ENCODE data around the gene DCLRE1C. TPM values are rescaled to one million over a fixed set of nuclear protein-coding genes. Genes with fewer than 3 reads are reported as not detected.
A peak's percentile ranks its signal among the peaks of the same experiment; 100 is the strongest.
"Not testable (repeated sequence)": the region's sequence is repeated elsewhere in the genome, so short reads cannot be mapped to it uniquely, and the experiment has no call there.

The DCLRE1C gene
- total RNA-seq (ENCODE audit: unreplicated experiment), result 5.5 TPM
- long read RNA-seq, partial matches to known transcripts, result 1 of 10 reads
- long read RNA-seq, other reads (novel, unspliced or antisense), result 6 of 10 reads

DNA sequence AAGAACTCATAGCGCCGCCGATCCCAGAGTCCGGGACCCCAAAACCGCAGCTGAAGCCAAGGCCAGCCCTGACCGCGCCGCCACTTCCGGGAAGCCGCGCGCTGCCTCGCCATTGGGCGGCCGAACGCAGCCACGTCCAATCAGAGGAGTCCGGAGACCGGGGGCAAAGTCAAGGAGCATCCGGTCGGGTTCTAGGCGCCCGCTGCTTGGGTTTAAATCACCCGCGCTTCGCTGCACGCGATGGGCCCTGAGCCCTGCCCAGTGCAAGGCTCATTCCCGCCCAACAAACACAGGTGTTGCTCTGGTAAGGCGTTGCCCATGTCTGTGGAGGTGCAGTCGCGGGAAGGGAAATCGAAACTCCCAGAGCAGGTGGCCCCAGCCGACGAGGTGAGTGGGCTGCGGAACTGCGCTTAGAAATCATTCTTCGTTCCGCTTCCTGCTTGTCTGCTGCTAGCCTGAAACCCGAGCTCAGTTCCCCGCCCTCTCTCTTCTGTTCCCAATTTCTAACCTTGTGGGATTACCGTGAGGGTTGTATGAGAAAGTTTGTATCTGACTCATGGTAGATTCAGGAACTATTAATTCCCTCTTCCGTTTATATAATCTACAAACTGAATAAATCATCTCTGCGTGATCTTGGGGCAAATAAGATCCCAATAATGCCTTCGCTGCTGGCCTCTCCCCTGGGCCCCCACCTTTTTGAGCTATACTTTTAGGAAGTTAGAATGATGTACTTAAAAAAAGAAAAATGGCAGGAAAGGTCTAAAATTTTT is at the start of gene DCLRE1C:
Gene DCLRE1C (minus strand): TSS at position 96 of the 770 bp plus-strand sequence. CDS start 86 bp downstream, at position 10.
- peak; percentile 85 for DNase-seq (ENCODE audit: low spot score)
- Mint-ChIP-seq H3K36me3 (ENCODE audit: low read depth, unreplicated experiment) (no peaks in the 10 kb centered on the region), H3K9me3 (ENCODE audit: unreplicated experiment) (no peaks in the 10 kb centered on the region), H3K4me3 (ENCODE audit: unreplicated experiment) (peak within 1 kb of the TSS; percentile 84), H3K4me1 (ENCODE audit: unreplicated experiment) (peaks cover 23% of the 10 kb centered on the region), H3K27ac (ENCODE audit: unreplicated experiment) (peak within 1 kb of the TSS; percentile 76), H3K27me3 (ENCODE audit: unreplicated experiment) (peaks cover 7% of the 10 kb centered on the region)
- TF ChIP-seq, protein P1, sequence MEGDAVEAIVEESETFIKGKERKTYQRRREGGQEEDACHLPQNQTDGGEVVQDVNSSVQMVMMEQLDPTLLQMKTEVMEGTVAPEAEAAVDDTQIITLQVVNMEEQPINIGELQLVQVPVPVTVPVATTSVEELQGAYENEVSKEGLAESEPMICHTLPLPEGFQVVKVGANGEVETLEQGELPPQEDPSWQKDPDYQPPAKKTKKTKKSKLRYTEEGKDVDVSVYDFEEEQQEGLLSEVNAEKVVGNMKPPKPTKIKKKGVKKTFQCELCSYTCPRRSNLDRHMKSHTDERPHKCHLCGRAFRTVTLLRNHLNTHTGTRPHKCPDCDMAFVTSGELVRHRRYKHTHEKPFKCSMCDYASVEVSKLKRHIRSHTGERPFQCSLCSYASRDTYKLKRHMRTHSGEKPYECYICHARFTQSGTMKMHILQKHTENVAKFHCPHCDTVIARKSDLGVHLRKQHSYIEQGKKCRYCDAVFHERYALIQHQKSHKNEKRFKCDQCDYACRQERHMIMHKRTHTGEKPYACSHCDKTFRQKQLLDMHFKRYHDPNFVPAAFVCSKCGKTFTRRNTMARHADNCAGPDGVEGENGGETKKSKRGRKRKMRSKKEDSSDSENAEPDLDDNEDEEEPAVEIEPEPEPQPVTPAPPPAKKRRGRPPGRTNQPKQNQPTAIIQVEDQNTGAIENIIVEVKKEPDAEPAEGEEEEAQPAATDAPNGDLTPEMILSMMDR (IDR thresholded peaks at IDR 0.05; ENCODE audit: unreplicated experiment), result no peak

DNA sequence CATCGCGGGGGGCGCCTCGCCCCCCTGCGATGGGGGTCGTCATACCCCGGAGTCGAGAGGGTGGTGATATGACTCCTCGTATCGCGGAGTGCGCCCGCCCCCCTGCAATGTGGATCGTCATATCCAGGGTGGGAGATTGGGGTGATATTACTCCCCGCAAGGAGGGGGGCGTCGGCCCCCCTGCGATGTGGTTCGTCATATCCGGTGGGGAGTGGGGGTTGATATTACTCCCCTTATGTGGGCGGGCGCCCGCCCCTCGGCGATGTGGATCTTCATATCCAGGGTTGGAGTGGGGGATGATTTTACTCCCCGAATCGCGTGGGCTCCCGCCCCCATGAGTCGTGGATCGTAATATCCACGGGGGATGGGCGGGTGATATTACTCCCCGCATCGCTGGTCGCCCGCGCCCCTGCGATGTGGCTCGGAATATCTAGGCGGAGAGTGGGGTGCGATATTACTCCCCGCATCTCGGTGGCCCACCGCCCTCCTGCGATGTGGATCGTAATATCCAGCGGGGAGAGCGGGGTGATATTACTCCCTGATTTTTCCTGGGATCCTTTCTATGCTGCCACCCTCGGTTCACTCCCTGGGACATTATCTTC is 42.2 kb upstream of the DCLRE1C start:
- TF ChIP-seq, protein P1 (IDR thresholded peaks at IDR 0.05; ENCODE audit: unreplicated experiment), result no peak
- H3K4me3 Mint-ChIP-seq (ENCODE audit: unreplicated experiment), result no peak overlapping the region
- peaks cover 2% of the 10 kb centered on the region for H3K27me3 Mint-ChIP-seq (ENCODE audit: unreplicated experiment)
- H3K9me3 Mint-ChIP-seq (ENCODE audit: unreplicated experiment), result no peaks in the 10 kb centered on the region
- no peak for DNase-seq (ENCODE audit: low spot score)
- no peaks in the 10 kb centered on the region for H3K4me1 Mint-ChIP-seq (ENCODE audit: unreplicated experiment)
- H3K36me3 Mint-ChIP-seq (ENCODE audit: low read depth, unreplicated experiment), result no peaks in the 10 kb centered on the region
- no peak overlapping the region for H3K27ac Mint-ChIP-seq (ENCODE audit: unreplicated experiment)

DNA sequence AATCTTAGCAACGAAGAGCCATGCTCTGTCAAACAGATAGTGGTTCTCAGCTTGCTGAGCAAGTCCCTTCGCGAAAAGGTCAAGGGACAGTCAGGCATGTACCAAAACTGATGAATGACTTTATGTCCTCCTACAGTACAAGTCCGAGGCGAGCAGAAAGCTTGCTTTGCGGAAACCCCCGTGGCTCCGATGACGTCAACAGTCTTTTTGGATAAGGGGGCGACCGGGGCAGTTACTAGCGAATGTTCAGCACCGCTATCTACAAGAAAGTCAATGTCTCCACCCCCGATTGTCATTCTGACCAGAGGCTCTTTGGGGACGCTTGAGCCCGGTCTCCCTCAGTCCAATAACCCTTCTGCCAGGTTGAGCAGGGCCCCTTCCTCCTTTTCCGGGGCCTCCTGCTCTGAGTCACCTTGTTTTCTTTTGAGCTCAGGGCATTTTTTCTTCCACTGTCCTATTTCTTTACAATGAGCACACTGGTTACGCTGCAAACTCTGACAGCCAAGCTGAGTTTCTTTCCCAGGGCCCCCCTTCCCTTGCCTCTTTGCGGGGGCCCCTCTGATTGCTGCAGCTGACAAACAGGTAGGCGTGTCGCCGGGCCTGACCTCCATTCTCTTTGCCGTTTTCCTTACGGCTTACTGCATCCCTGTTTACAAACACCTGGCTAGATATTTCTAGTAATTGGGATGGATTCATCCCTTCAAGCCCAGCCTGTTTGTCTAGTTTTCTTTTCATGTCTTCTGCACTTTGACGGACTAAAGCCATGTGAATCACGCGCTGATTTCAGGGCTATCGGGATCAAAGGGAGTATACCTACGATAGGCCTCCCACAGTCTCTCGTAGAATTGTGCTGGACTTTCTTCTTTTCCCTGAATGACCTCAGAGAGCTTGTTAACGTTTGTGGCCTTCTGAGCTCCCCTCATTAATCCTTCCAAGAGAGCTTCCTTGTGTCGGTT is 39.9 kb upstream of the DCLRE1C start:
- not testable (repeated sequence) for H3K36me3 Mint-ChIP-seq (ENCODE audit: low read depth, unreplicated experiment); H3K4me3 Mint-ChIP-seq (ENCODE audit: unreplicated experiment); H3K27ac Mint-ChIP-seq (ENCODE audit: unreplicated experiment)

DNA sequence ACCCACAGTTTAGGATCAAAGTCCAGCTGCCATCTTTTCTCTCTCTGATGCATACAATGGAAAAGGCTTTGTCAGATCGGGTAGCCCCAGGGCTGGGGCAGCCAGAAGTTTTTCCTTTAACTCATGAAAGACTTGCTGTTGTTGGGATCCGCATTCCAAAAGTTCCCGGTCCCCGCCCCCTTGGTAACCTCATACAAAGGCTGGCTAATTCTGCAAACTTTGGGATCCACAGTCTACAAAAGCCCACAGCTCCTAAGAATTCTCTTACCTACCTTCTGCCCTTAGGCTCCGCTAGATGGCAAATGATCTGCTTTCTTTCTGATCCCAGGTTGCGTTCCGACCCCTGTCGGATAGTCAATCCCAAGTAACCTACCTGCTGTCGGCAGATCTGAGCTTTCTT is 38.4 kb upstream of the DCLRE1C start:
- H3K27me3 Mint-ChIP-seq (ENCODE audit: unreplicated experiment); DNase-seq (ENCODE audit: low spot score); H3K9me3 Mint-ChIP-seq (ENCODE audit: unreplicated experiment); H3K36me3 Mint-ChIP-seq (ENCODE audit: low read depth, unreplicated experiment); H3K27ac Mint-ChIP-seq (ENCODE audit: unreplicated experiment); H3K4me3 Mint-ChIP-seq (ENCODE audit: unreplicated experiment); H3K4me1 Mint-ChIP-seq (ENCODE audit: unreplicated experiment): not testable (repeated sequence)

More for the DNA sequence above, 39.9 kb upstream of the DCLRE1C start:
- DNase-seq (ENCODE audit: low spot score); H3K9me3 Mint-ChIP-seq (ENCODE audit: unreplicated experiment); H3K4me1 Mint-ChIP-seq (ENCODE audit: unreplicated experiment); H3K27me3 Mint-ChIP-seq (ENCODE audit: unreplicated experiment): not testable (repeated sequence)

DNA sequence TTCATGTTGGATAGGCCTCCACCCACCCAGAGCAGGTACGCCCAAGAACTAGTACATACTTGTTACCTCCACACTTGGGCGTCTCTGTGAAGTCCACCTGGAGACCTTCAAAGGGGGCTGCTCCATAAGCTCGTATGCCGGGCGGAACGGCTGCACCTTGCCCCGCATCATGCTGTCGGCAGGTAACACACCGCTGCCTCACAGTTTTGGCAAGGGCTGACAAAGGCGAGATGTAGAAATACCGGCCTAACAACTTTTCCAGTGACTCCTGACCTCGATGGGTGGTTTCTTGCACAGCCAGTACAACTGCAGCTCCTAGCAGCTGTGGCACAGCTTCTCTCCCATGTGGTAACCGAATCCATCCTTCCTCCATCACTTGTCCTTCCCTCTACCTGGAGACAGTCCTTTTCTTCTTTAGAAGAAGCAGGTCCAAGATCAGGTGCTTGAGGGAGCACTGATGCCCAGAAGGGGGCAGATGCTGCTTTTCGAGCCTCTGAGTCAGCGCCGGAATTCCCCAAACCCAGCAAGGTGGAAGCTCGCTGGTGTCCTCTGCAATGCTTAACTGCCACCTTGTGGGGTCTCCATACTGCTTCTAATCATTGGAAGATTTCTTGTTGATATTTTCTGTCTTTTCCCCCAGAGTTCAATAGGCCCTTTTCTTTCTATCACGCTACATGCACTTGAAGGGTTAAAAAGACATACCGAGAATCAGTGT is 37.3 kb upstream of the DCLRE1C start:
- H3K27me3 Mint-ChIP-seq (ENCODE audit: unreplicated experiment); H3K4me1 Mint-ChIP-seq (ENCODE audit: unreplicated experiment); H3K9me3 Mint-ChIP-seq (ENCODE audit: unreplicated experiment); H3K27ac Mint-ChIP-seq (ENCODE audit: unreplicated experiment); H3K36me3 Mint-ChIP-seq (ENCODE audit: low read depth, unreplicated experiment); H3K4me3 Mint-ChIP-seq (ENCODE audit: unreplicated experiment): not testable (repeated sequence)
- DNase-seq (ENCODE audit: low spot score), result peak; percentile 56

DNA sequence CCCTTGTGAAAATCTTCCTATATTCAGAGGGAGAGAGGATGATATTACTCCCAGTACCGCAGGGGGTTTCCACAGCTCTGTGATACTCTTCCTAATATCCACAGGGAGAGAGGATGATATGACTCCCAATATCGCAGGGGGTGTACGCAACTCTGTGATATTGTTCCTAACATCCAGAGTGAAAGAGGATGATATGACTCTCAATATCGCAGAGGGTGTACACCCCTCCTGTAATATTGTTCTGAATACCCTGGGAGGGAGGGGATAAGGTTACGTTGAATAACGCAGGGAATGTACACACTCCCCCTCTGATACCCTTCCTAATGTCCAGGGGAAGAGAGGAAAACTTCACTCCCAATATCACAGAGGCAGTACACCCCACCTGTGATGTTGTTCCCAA is 35.7 kb upstream of the DCLRE1C start:
- not testable (repeated sequence) for H3K4me3 Mint-ChIP-seq (ENCODE audit: unreplicated experiment); H3K9me3 Mint-ChIP-seq (ENCODE audit: unreplicated experiment); H3K27ac Mint-ChIP-seq (ENCODE audit: unreplicated experiment); H3K27me3 Mint-ChIP-seq (ENCODE audit: unreplicated experiment); H3K36me3 Mint-ChIP-seq (ENCODE audit: low read depth, unreplicated experiment); DNase-seq (ENCODE audit: low spot score); H3K4me1 Mint-ChIP-seq (ENCODE audit: unreplicated experiment)

All from endothelial cell (in vitro differentiated cells).